ENCODE data around the gene ITPRIPL1.

Gene ITPRIPL1

GRCh38 chr2:96301865-96302264, 23.3 kb upstream of the ITPRIPL1 start:
- CTCF ChIA-PET, result interaction anchor here (0.5 kb wide), 1 partner anchor 242 kb away, joined by 3 read pairs; no protein-coding TSS in a partner anchor
- H3K27ac ChIP-seq, result no peak overlapping the region
- POLR2A ChIA-PET (ENCODE audit: low non-redundant PET), result no interaction called here
- no peak for TF ChIP-seq CTCF (conservative IDR thresholded peaks at IDR 0.05; ENCODE audit: low read depth)
- DNase-seq (ENCODE audit: low spot score), result no peak

- no peak for TF ChIP-seq CTCF (conservative IDR thresholded peaks at IDR 0.05; ENCODE audit: low read depth)
- ChIA-PET CTCF (no interaction called here), POLR2A (ENCODE audit: low non-redundant PET) (no interaction called here)
- no peak for DNase-seq (ENCODE audit: low spot score)
- H3K27ac ChIP-seq, result peak overlapping the region; percentile 78; the same call in 1 of the 2 replicates
These were observed 20.5 kb upstream of the ITPRIPL1 start for GRCh38 chr2:96304606-96305005.

GRCh38 chr2:96305091-96305978, 19.8 kb upstream of the ITPRIPL1 start, which contains the start of gene SNRNP200:
TSS of gene SNRNP200 (minus strand) at chr2:96305546. CDS start at chr2:96305437, 109 bp downstream.
- peak within 1 kb of the TSS; percentile 78 for H3K27ac ChIP-seq
- ChIA-PET POLR2A (ENCODE audit: low non-redundant PET) (no interaction called here), CTCF (no interaction called here)
- no peak for TF ChIP-seq CTCF (conservative IDR thresholded peaks at IDR 0.05; ENCODE audit: low read depth)
- DNase-seq (ENCODE audit: low spot score), result peak; percentile 80

- peak overlapping the region; percentile 78 for H3K27ac ChIP-seq
- CTCF ChIA-PET, result no interaction called here
- no peak for DNase-seq (ENCODE audit: low spot score)
- POLR2A ChIA-PET (ENCODE audit: low non-redundant PET), result no interaction called here
- no peak for TF ChIP-seq CTCF (conservative IDR thresholded peaks at IDR 0.05; ENCODE audit: low read depth)
These were observed 19.2 kb upstream of the ITPRIPL1 start for GRCh38 chr2:96305979-96306308.

GRCh38 chr2:96306370-96306769, 18.7 kb upstream of the ITPRIPL1 start:
- CTCF ChIA-PET, result no interaction called here
- DNase-seq (ENCODE audit: low spot score), result no peak
- POLR2A ChIA-PET (ENCODE audit: low non-redundant PET), result interaction anchor here (0.5 kb wide), 1 partner anchor 15 kb away, joined by 3 read pairs; no protein-coding TSS in a partner anchor

GRCh38 chr2:96308248-96308647, 16.9 kb upstream of the ITPRIPL1 start:
- TF ChIP-seq CTCF (conservative IDR thresholded peaks at IDR 0.05; ENCODE audit: low read depth), result no peak
- H3K27ac ChIP-seq, result no peak overlapping the region
- POLR2A ChIA-PET (ENCODE audit: low non-redundant PET), result interaction anchor here (0.7 kb wide), 1 partner anchor 37 kb away, joined by 9 read pairs; no protein-coding TSS in a partner anchor
- CTCF ChIA-PET, result no interaction called here
- no peak for DNase-seq (ENCODE audit: low spot score)

More at GRCh38 chr2:96306370-96306769, 18.7 kb upstream of the ITPRIPL1 start:
- peak overlapping the region; percentile 78 for H3K27ac ChIP-seq
- no peak for TF ChIP-seq CTCF (conservative IDR thresholded peaks at IDR 0.05; ENCODE audit: low read depth)
